ENCODE data around the gene RAD51B. TPM values are rescaled to one million over a fixed set of nuclear protein-coding genes. Genes with fewer than 3 reads are reported as not detected.
A peak's percentile ranks its signal among the peaks of the same experiment; 100 is the strongest.

Gene RAD51B
- total and polyA plus RNA-seq, 9 donors = 21.6 to 70.1 (median 35.1) TPM

DNA sequence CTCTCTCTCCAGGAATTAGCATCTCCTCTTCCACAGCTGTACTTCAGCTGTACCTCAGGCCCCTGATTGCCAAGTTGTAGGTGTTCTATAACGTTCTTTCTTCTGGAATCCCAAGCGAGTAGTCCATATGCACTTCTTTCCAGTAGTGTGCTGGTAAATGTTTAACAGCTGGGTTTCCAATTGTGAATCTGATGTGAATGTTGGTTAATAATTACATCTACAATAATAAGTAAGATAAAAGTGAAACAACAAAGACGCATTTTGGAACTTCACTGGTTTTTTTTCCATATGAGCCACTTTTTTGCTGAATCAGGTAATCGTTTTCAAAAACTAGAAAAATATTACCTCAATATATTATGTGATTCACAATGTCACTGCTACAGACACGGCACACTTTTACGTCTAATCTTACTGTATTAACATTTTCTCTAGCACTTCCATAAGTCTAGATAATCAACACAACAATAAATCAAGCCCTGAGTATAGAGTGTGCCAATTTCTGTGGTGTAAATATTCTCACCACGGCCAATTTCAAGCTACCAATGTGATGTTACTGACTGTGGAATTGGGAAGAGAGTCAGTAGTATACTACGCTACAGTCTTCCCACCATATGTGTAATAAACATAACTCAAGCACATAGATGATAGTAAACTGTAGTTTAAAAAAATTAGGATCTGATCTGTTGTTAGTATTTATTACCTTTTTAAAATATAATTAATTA lies 860.3 kb downstream of the RAD51B start:
- no peaks in the 10 kb centered on the region for H3K9me3 ChIP-seq
- H3K27ac ChIP-seq = no peak overlapping the region
- peaks cover 26% of the 10 kb centered on the region for H3K4me1 ChIP-seq (ENCODE audit: insufficient read depth)
- 84 to 90% (median 88%) methylated on average over 8 of the region's 8 CpGs for whole genome bisulfite sequencing, 3 donors
- no peaks in the 10 kb centered on the region for H3K36me3 ChIP-seq
- TF ChIP-seq POLR2A (IDR thresholded peaks at IDR 0.05) = no peak
- no peak for TF ChIP-seq EP300 (IDR thresholded peaks at IDR 0.05)
- TF ChIP-seq, protein P1, sequence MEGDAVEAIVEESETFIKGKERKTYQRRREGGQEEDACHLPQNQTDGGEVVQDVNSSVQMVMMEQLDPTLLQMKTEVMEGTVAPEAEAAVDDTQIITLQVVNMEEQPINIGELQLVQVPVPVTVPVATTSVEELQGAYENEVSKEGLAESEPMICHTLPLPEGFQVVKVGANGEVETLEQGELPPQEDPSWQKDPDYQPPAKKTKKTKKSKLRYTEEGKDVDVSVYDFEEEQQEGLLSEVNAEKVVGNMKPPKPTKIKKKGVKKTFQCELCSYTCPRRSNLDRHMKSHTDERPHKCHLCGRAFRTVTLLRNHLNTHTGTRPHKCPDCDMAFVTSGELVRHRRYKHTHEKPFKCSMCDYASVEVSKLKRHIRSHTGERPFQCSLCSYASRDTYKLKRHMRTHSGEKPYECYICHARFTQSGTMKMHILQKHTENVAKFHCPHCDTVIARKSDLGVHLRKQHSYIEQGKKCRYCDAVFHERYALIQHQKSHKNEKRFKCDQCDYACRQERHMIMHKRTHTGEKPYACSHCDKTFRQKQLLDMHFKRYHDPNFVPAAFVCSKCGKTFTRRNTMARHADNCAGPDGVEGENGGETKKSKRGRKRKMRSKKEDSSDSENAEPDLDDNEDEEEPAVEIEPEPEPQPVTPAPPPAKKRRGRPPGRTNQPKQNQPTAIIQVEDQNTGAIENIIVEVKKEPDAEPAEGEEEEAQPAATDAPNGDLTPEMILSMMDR (IDR thresholded peaks at IDR 0.05) = no peak
- no peak for DNase-seq
- H3K27me3 ChIP-seq = no peaks in the 10 kb centered on the region
- no peak overlapping the region for H3K4me3 ChIP-seq
- intact Hi-C loops (cut with DNase I) = loop anchor here in 2 of 4 donors (10.0 kb wide), 2 partner anchors 85 to 105 kb away; no protein-coding TSS in a partner anchor

DNA sequence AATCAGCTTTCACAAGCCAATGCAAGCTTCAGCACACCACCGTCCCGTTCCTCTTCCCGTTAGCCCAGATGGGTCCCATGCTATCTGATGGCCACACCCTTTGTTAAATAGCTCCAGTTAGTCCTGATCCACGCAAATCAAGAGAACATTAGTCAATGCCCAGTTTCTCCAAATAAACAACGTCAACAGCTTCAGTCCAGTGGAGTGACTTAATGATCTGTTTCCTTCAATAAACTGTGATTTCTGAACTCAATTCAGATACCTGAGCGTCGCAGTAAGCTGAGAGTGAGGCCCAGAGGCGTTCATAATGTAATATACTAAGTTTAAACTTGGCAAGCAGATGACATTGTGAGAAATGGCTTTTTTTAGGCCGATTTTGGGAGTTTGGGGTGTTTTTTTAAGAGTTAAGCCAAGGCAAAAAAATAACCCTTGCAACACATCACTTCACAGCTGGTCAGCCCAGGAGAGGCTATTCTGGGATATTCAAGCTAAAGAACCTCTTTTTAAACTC lies 861.0 kb downstream of the RAD51B start:
- 31 to 47% (median 43%) methylated on average over 9 of the region's 9 CpGs for WGBS, 3 donors
- Histone ChIP-seq H3K27ac (peak overlapping the region in 1 of 2 donors; percentile 52), H3K9me3 (no peaks in the 10 kb centered on the region), H3K36me3 (no peaks in the 10 kb centered on the region), H3K4me1 (ENCODE audit: insufficient read depth) (peaks cover 28% of the 10 kb centered on the region), H3K4me3 (no peak overlapping the region), H3K27me3 (no peaks in the 10 kb centered on the region)
- peak in 1 of 5 donors; percentile 19 for DNase-seq
- intact Hi-C loops (cut with DNase I) = loop anchor here in 2 of 4 donors (10.0 kb wide), 2 partner anchors 84 to 104 kb away; no protein-coding TSS in a partner anchor
- TF ChIP-seq, protein P1 (IDR thresholded peaks at IDR 0.05) = no peak
- TF ChIP-seq POLR2A (IDR thresholded peaks at IDR 0.05) = no peak
- no peak for TF ChIP-seq EP300 (IDR thresholded peaks at IDR 0.05)

DNA sequence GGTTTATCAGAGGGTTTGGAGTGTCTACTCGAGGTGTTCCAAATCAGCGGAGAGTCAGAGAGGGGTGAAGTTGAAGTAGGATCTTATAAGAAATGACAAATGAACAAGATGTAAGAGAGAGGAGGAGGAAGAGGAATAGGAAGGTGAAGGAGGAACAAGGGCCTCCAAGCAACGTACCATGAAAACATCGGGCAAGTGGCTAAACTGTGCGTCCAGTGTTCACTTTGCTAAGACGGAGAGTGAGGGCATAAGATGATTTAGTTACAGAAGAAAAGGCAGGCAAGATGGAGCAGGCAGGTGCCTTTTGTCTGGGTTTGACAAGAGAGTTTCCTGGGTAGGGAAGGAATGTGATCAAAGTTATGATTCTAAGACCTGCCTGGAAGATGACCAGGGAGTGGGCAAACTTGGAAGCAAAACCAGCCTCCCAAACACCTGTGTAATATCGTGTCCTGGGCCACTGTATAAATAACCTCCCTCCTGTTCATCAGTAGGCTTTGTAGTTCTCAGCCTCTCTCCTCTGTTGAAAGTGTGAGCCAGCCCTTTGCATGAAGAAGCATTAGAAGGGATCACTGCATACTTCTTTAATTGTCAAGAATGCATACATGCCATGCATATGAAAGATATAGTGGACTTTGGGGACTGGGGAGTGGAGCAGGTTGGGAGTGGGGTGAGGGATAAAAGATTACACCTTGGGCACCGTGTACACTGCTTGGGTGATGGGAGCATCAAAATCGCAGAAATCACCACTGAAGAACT lies 861.9 kb downstream of the RAD51B start:
- TF ChIP-seq POLR2A (IDR thresholded peaks at IDR 0.05) (no peak), EP300 (IDR thresholded peaks at IDR 0.05) (no peak)
- TF ChIP-seq, protein P1 (IDR thresholded peaks at IDR 0.05) = no peak
- Histone ChIP-seq H3K27me3 (no peaks in the 10 kb centered on the region), H3K9me3 (no peaks in the 10 kb centered on the region), H3K36me3 (no peaks in the 10 kb centered on the region), H3K4me3 (no peak overlapping the region), H3K27ac (peak overlapping the region in 1 of 2 donors; percentile 52), H3K4me1 (ENCODE audit: insufficient read depth) (peaks cover 28% of the 10 kb centered on the region)
- 70 to 81% (median 78%) methylated on average over 9 of the region's 9 CpGs for WGBS, 3 donors
- DNase-seq = peak in 1 of 5 donors; percentile 16
- intact Hi-C loops (cut with DNase I) = loop anchor here in 2 of 4 donors (10.0 kb wide), 2 partner anchors 83 to 103 kb away; no protein-coding TSS in a partner anchor

Measured in ovary (tissue), 9 donors.